Tibial artery (tissue), 4 donors: ENCODE measurements around the gene GLIS1.

Experiments
- DNase-seq, 2 donors: peaks; one replicate each; pipeline ENCODE4 v3.0.0-alpha.2; 2019
- H3K27ac ChIP-seq, 2 donors: fragments of 200-600 bp; sonication (generic) in 1 of 2; 1 replicate in 1 of 2; 2 replicates in 1 of 2; pipeline ENCODE4 v1.5.1; 2018 to 2019; ENCODE audit warnings: mild to moderate bottlenecking in 1 of 2
- H3K27me3 ChIP-seq, 2 donors: fragments of 200-600 bp; sonication (generic) in 1 of 2; one replicate each; pipeline versions ENCODE4 v1.5.1 to v1.6.0; 2016 to 2019
- H3K36me3 ChIP-seq, 3 donors: fragments of 200-600 bp; sonication (generic) in 2 of 3; one replicate each; pipeline ENCODE4 v1.5.1; 2016 to 2019; ENCODE audit warnings: mild to moderate bottlenecking in 2 of 3
- H3K4me1 ChIP-seq, 4 donors: fragments of 200-600 bp; sonication (generic) in 2 of 4; 1 replicate in 3 of 4; 2 replicates in 1 of 4; pipeline ENCODE4 v1.5.1; 2016 to 2019
- H3K4me3 ChIP-seq, 2 donors: fragments of 200-600 bp; sonication (generic) in 1 of 2; 1 replicate in 1 of 2; 2 replicates in 1 of 2; pipeline ENCODE4 v1.5.1; 2018 to 2019; ENCODE audit warnings: mild to moderate bottlenecking in 2 of 2
- H3K9me3 ChIP-seq, 3 donors: fragments of 200-600 bp; sonication (generic) in 1 of 3; one replicate each; pipeline ENCODE4 v1.5.1; 2016 to 2019
- CTCF ChIP-seq, 2 experiments: fragments of 200-600 bp in 1 of 2; fragments of 450-650 bp in 1 of 2; IDR thresholded peaks; one replicate each; pipeline ENCODE4 v1.5.1; 2017 to 2019; ENCODE audit warnings: antibody characterized with exemption in 2 of 2, mild to moderate bottlenecking in 1 of 2, moderate library complexity in 1 of 2
- intact Hi-C: fragments of 100-400 bp; cut with DNase I; formaldehyde crosslinking; loops from one replicate; pipeline ENCODE4 v1.15.0; 2023; ENCODE audit warnings: low total_unique reads

GLIS1 gene

GRCh38 chr1:53562981-53563379, 176.0 kb downstream of the GLIS1 start:
- intact Hi-C loops: no loop called here
- no peaks in the 10 kb centered on the region for H3K4me1 ChIP-seq
- no peaks in the 10 kb centered on the region for H3K36me3 ChIP-seq
- TF ChIP-seq CTCF (IDR thresholded peaks at IDR 0.05): no peak
- peaks cover 0 to 31% of the 10 kb centered on the region in 2 donors for H3K27me3 ChIP-seq
- H3K27ac ChIP-seq: no peak overlapping the region
- H3K4me3 ChIP-seq: no peak overlapping the region
- H3K9me3 ChIP-seq: peaks cover 0 to 11% (median 6%) of the 10 kb centered on the region in 3 donors
- peak in 1 of 2 donors; percentile 19 for DNase-seq

- H3K4me3 ChIP-seq: no peak overlapping the region
- intact Hi-C loops: no loop called here
- peaks cover 0 to 5% (median under 1%) of the 10 kb centered on the region in 3 donors for H3K9me3 ChIP-seq
- DNase-seq: no peak
- H3K27ac ChIP-seq: no peak overlapping the region
- TF ChIP-seq CTCF (IDR thresholded peaks at IDR 0.05): no peak
- H3K4me1 ChIP-seq: no peaks in the 10 kb centered on the region
- H3K36me3 ChIP-seq: no peaks in the 10 kb centered on the region
- H3K27me3 ChIP-seq: peaks cover 0 to 28% of the 10 kb centered on the region in 2 donors
These were observed 176.5 kb downstream of the GLIS1 start for GRCh38 chr1:53562291-53562980.

DNA sequence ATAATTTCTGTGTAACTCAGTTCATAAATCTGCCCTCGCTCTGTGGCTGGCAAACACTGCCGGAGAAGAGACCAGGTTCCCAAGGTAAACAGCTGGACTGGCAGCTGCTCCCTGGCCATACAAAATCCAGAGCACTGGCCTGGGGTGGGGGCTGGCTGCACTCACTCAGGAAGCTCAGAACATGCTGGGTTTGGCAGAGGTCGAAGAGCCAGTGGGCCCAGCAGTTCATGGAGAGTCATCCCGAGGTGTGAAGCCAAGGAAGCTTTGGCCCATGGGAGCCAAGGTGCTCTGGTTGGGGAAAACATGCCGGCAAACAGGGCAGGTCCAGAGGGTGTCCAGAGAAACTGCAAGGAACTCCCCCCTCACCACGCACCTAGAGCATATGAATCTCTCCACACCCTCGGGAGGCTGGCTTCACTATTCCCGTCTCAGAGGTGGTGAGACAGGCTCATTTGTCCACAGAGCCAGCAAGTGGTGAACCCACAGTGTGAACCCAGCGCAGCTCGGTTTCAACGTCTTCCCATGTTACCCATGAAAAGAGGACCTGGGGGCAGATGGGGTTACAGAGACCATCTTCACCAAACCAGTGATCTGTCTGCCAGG, 177.4 kb downstream of the GLIS1 start:
- no peaks in the 10 kb centered on the region for H3K4me1 ChIP-seq
- peak; percentile 16 to 33 for DNase-seq
- H3K9me3 ChIP-seq: no peaks in the 10 kb centered on the region
- peaks cover 0 to 28% of the 10 kb centered on the region in 2 donors for H3K27me3 ChIP-seq
- intact Hi-C loops: no loop called here
- no peak for TF ChIP-seq CTCF (IDR thresholded peaks at IDR 0.05)
- H3K4me3 ChIP-seq: no peak overlapping the region
- H3K27ac ChIP-seq: no peak overlapping the region
- H3K36me3 ChIP-seq: no peaks in the 10 kb centered on the region

DNA sequence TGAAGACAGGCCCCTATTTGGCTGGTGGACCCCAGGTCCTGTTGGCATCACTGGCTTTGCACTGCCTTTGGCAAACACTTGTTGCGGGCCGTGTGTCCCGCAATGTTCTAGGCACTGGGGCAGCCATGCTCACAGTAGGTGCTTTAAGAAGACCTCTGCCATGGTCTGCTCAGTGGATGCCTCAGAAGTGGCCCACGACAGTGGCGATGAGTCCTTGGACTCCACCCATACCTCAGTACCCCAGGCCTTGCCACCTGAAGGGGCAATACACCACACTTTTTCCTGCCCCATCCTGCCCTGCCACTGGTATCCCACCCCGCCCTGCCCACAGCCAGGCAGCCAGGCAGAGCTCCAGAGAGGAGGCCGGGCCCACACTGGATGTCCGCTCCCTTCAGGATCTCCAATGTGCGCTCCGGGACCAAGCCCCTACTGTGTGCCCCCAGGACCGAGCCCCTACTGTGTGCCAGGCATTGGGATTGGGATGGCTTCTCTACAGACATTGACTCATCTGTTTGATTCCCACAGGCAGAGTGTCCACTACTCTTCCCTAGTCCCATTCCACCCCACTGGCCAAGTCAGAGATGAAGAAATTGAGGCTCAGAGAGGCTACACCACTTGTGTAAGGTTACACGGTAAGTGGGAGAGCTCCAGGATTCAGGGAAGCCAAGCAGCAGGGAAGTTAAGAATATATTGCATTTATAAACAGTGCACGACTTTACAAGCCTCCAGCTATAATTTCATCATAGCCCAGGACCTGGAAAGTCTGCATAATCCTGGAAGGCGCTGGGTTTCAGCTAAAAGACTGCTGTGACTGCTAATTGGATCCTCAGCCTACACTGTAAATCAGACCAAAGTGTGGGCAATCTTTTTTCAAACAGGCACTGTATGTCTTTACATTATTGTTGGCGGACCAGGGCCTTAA, 178.1 kb downstream of the GLIS1 start:
- Histone ChIP-seq H3K4me1 (no peaks in the 10 kb centered on the region), H3K27ac (no peak overlapping the region), H3K4me3 (no peak overlapping the region), H3K9me3 (no peaks in the 10 kb centered on the region), H3K36me3 (no peaks in the 10 kb centered on the region), H3K27me3 (peaks cover 0 to 28% of the 10 kb centered on the region in 2 donors)
- no peak for TF ChIP-seq CTCF (IDR thresholded peaks at IDR 0.05)
- peak; percentile 10 to 44 for DNase-seq
- intact Hi-C loops: no loop called here

DNA sequence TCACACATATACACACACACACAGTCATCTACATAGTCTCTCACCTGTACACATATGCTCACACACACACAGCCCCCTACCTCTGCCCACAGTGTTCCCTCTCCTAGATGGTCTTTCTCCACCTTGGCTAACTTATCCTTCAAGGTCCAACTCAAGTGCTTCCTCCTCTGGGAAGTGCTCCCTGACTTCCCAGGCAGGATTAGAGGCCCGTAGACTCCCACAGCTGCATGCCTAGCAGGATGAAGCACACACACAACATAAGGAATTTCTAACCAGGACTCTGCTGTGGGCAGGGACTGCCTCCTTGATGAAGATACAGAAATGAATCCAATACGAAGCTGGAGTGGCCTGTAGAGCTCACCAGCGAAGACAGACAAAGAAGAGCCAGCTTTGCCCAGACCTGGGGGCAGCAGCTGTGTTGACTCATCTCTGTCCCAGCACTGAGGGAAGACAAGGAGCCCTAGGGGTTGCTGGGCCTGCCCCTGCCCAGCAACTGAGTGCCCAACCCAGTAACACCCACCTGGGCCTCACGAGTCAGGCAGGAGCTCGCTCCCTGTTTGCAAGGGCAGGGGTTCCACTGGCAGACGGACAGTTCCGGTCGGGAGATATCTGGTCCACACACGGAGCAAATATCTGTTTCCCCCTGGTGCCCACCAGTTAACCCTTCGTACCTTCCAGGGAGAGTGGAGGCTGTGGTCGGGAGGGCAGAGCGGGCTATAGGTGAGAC, 178.9 kb downstream of the GLIS1 start:
- peak in 1 of 2 donors; percentile 48 for DNase-seq

More for the DNA sequence above, 178.9 kb downstream of the GLIS1 start:
- Histone ChIP-seq H3K27ac (no peak overlapping the region), H3K9me3 (no peaks in the 10 kb centered on the region), H3K27me3 (peaks cover 0 to 28% of the 10 kb centered on the region in 2 donors), H3K4me1 (no peaks in the 10 kb centered on the region), H3K4me3 (no peak overlapping the region), H3K36me3 (no peaks in the 10 kb centered on the region)
- intact Hi-C loops: no loop called here
- TF ChIP-seq CTCF (IDR thresholded peaks at IDR 0.05): no peak
